Measurements from ENCODE around the gene COL4A2. TPM values are rescaled to one million over a fixed set of nuclear protein-coding genes. Genes with fewer than 3 reads are reported as not detected.
"Not testable (repeated sequence)": the region's sequence is repeated elsewhere in the genome, so short reads cannot be mapped to it uniquely, and the experiment has no call there.

Gene COL4A2
- total RNA-seq, 1 experiment from 2014 or later: 67.4 TPM

GRCh38 chr13:110306340-110306959 lies 634 bp upstream of the COL4A2 start:
- peak; percentile 54 for DNase-seq (ENCODE audit: low read depth)

- DNase-seq (ENCODE audit: low read depth): peak; percentile 65
These were observed 927 bp downstream of the COL4A2 start for GRCh38 chr13:110307767-110308655.

GRCh38 chr13:110308656-110309359 lies 1.7 kb downstream of the COL4A2 start:
- no peak for DNase-seq (ENCODE audit: low read depth)

- no peak for DNase-seq (ENCODE audit: low read depth)
These were observed 2.8 kb downstream of the COL4A2 start for GRCh38 chr13:110309661-110310524.

GRCh38 chr13:110310541-110311442 lies 3.7 kb downstream of the COL4A2 start:
- no peak for DNase-seq (ENCODE audit: low read depth)

- DNase-seq (ENCODE audit: low read depth): no peak
These were observed 4.6 kb downstream of the COL4A2 start for GRCh38 chr13:110311443-110312338.

- peak; percentile 50 for DNase-seq (ENCODE audit: low read depth)
These were observed 5.4 kb downstream of the COL4A2 start for GRCh38 chr13:110312339-110313031.

GRCh38 chr13:110313261-110313660 lies 6.2 kb downstream of the COL4A2 start:
- not testable (repeated sequence) for DNase-seq (ENCODE audit: low read depth)

GRCh38 chr13:110313733-110314132 lies 6.6 kb downstream of the COL4A2 start:
- DNase-seq (ENCODE audit: low read depth): not testable (repeated sequence)

GRCh38 chr13:110314516-110315245 lies 7.6 kb downstream of the COL4A2 start:
- no peak for DNase-seq (ENCODE audit: low read depth)

GRCh38 chr13:110316196-110316595 lies 9.1 kb downstream of the COL4A2 start:
- DNase-seq (ENCODE audit: low read depth): no peak

GRCh38 chr13:110317093-110317492 lies 10.0 kb downstream of the COL4A2 start:
- DNase-seq (ENCODE audit: low read depth): no peak

- no peak for DNase-seq (ENCODE audit: low read depth)
These were observed 10.6 kb downstream of the COL4A2 start for GRCh38 chr13:110317496-110318195.

- no peak for DNase-seq (ENCODE audit: low read depth)
These were observed 11.8 kb downstream of the COL4A2 start for GRCh38 chr13:110318920-110319319.

- DNase-seq (ENCODE audit: low read depth): no peak
These were observed 12.3 kb downstream of the COL4A2 start for GRCh38 chr13:110319397-110319773.

GRCh38 chr13:110319774-110320509 lies 12.9 kb downstream of the COL4A2 start:
- peak; percentile 60 for DNase-seq (ENCODE audit: low read depth)

- no peak for DNase-seq (ENCODE audit: low read depth)
These were observed 13.6 kb downstream of the COL4A2 start for GRCh38 chr13:110320645-110321044.
